Adrenal gland (tissue), 5 donors: ENCODE results near the gene FOSL1.

Source experiments
- POLR2A ChIP-seq, 2 donors: fragments of 450-650 bp; IDR thresholded peaks; one replicate each; pipeline ENCODE4 v1.6.1; 2017; ENCODE audit warnings: antibody characterized with exemption in 2 of 2, mild to moderate bottlenecking in 2 of 2, moderate library complexity in 1 of 2
- TF ChIP-seq, protein P1 (sequence below), 6 experiments: fragments of 450-650 bp in 4 of 6; fragments of 200-600 bp in 2 of 6; sonication (generic) in 1 of 6; IDR thresholded peaks; 1 replicate in 5 of 6; 2 replicates in 1 of 6; pipeline versions ENCODE4 v1.5.1 to v1.8.0; 2016 to 2021; ENCODE audit warnings: antibody characterized with exemption in 6 of 6, mild to moderate bottlenecking in 2 of 6, moderate library complexity in 1 of 6
- donor health status: DM: no; HTN: no; CAD: no.

DNA sequence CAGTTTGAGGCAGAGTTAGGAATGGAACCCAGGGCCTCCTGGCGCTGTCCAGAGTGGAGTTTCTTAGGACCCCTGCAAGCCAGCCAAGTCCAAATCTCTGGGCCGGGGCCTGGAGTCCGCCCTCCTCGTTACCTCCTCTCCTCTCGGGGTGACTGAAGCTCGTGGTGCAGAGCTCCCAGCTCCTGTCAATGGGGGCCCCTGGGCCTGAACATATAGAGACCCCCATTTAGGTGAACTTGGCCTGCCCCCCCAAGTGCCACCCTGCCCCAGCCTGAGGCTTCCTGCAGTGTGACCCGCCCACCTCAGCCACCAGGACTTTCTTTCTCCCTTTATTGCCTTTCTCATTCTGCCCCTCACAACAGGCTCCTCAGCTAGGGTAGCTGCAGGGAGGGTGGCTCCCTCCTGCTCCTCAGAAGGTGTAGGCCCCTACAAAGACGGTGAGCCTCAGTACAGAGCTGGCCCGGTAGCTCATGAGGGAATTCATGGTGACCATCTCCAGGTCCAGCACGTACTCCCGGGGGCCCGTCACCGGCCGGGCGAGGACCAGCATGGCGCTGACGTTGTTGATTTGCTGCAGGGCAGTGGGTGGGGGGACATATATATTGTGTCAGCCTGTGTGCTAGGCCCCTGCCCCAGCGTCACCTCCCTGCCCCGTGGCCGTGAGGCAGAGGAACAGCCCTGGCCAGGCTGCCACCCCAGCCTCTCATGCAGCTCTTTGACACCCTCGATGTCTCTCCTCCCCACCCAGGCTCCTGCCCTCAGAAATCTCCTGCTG, 33.5 kb downstream of the FOSL1 start:
- TF ChIP-seq, protein P1, sequence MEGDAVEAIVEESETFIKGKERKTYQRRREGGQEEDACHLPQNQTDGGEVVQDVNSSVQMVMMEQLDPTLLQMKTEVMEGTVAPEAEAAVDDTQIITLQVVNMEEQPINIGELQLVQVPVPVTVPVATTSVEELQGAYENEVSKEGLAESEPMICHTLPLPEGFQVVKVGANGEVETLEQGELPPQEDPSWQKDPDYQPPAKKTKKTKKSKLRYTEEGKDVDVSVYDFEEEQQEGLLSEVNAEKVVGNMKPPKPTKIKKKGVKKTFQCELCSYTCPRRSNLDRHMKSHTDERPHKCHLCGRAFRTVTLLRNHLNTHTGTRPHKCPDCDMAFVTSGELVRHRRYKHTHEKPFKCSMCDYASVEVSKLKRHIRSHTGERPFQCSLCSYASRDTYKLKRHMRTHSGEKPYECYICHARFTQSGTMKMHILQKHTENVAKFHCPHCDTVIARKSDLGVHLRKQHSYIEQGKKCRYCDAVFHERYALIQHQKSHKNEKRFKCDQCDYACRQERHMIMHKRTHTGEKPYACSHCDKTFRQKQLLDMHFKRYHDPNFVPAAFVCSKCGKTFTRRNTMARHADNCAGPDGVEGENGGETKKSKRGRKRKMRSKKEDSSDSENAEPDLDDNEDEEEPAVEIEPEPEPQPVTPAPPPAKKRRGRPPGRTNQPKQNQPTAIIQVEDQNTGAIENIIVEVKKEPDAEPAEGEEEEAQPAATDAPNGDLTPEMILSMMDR (IDR thresholded peaks at IDR 0.05) = no peak
- no peak for TF ChIP-seq POLR2A (IDR thresholded peaks at IDR 0.05)
